Posterior cingulate gyrus (tissue), 11 donors: ENCODE measurements around the gene SRCAP.
A peak's percentile ranks its signal among the peaks of the same experiment; 100 is the strongest.

Experiments used
- DNase-seq, 10 donors: peaks; one replicate each; pipeline versions ENCODE4 v3.0.0 to v3.0.0-alpha.2; 2020 to 2021; ENCODE audit warnings: mixed read lengths in 3 of 10
- intact Hi-C: fragments of 100-400 bp; cut with DNase I; formaldehyde crosslinking; loops from one replicate; pipeline ENCODE4 v1.15.1; 2023

SRCAP gene

DNA sequence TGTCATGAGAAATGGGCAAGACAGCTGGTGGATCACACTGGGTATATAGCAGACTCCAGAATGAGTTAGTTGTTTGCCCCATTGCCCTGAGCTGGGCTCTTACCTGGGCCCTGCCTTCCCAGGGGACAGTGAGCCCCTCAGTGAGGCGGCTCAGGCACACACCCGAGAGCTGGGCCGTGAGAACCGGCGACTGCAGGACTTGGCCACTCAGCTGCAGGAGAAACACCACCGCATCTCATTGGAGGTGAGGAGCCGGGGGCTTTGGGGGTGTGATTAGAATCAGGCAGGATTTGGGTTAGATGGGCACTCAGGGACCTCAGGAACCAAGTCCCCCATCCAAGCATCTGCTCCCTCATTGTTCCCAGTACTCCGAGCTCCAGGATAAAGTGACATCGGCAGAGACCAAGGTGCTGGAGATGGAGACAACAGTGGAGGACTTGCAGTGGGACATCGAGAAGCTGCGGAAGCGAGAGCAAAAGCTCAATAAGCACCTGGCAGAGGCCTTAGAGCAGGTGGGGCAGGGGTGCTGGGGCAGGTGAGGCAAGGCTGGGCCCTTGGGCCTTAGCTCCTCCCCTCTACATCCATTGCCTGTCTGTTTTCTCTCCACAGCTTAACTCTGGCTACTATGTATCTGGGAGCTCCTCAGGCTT lies 66.0 kb downstream of the SRCAP start:
- intact Hi-C loops = loop anchor here (10.0 kb wide), 1 partner anchor 60 kb away; no protein-coding TSS in a partner anchor
- peak in 2 of 10 donors; percentile 49 to 72 for DNase-seq

DNA sequence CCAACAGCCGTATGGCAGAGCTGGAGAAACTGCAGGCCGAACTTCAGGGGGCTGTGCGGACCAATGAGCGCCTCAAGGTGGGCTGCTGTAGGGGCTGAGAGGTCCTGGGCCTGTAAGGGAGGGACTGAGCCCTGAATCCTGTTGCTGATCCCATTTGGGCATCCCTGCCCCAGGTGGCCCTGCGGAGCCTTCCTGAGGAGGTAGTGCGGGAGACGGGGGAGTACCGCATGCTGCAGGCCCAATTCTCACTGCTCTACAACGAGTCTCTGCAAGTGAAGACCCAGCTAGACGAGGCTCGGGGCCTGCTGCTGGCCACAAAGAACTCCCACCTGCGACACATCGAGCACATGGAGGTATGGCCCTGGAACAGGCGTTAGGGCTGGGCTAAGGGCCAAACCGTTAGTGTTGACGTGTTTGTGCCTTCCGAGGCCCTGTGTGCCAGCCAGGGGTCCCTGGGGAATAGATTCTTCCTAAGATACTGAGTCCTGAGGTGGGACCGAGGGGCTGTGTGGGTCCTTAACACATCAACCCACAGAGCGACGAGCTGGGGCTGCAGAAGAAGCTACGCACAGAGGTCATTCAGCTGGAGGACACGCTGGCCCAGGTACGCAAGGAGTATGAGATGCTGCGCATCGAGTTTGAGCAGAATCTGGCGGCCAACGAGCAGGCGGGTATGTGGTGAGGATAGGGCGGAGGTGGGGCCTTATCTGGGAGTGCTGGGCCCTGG lies 67.4 kb downstream of the SRCAP start:
- peak in 3 of 10 donors; percentile 57 to 70 (median 61) for DNase-seq
- intact Hi-C loops = loop anchor here (10.0 kb wide), 1 partner anchor 58 kb away; no protein-coding TSS in a partner anchor

DNA sequence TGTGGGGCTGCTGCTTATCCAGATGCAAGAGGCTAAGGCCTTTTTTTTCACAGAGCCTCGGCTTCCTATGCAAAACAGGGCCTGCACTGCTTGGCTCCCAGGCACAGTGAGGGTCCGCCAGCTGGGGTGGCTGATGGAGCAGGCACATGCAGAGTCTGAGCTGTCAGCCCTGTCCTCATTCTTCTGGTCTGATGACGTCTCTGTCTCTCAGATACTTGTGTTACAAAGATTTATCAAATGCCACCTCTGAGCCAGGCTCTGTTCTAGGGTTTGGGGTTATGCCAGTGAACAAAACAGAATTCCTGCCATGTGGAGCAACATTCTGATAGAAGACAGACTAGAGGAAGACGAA lies 67.9 kb downstream of the SRCAP start:
- DNase-seq = peak in 1 of 10 donors; percentile 38
- intact Hi-C loops = loop anchor here (10.0 kb wide), 1 partner anchor 58 kb away; no protein-coding TSS in a partner anchor

DNA sequence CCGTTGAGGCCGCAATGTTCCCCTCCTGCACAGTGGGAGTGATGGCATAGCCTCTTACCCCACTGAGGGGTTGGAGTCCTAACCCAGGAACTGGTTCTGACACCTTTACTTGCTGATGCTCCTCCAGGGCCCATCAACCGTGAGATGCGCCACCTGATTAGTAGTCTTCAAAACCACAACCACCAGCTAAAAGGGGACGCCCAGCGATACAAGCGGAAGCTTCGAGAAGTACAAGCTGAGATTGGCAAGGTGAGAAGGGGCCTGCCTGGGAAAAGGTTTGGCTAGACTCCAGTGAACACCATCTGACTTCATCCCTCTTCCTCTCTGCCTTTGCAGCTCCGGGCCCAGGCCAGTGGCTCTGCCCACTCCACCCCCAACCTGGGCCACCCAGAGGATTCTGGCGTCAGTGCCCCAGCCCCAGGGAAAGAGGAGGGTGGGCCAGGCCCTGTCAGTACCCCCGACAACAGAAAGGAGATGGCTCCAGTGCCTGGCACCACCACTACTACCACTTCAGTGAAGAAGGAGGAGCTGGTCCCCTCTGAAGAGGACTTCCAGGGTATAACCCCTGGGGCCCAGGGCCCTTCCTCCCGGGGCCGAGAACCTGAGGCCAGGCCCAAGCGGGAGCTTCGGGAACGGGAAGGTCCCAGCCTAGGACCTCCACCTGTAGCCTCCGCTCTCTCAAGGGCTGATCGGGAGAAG lies 68.9 kb downstream of the SRCAP start:
- intact Hi-C loops = loop anchor here (10.0 kb wide), 1 partner anchor 57 kb away; no protein-coding TSS in a partner anchor

DNA sequence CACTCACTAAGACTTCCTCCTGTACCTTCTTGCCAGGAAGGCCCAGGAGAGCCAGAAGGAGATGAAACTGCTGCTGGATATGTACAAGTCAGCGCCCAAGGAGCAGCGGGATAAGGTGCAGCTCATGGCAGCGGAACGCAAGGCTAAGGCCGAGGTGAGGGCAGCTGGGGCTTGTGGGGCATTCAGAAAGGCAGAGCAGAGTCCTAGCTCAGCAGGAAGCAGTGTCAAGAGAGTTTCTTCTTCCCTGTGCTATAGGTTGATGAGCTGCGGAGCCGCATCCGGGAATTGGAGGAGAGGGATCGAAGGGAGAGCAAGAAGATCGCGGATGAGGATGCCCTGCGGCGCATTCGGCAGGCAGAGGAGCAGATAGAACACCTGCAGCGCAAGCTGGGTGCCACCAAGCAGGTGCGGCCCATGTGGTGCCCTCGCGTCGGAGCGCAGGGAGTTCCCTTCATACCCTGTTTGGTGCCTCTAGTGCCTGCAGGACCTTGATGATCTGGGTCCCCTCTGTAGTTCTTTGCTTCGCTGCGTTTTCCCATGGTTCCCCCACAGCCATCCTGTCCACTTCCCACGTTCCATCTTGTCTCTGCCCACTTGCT lies 69.7 kb downstream of the SRCAP start:
- intact Hi-C loops = loop anchor here (10.0 kb wide), 1 partner anchor 56 kb away; no protein-coding TSS in a partner anchor

More for the DNA sequence above, 68.9 kb downstream of the SRCAP start:
- peak in 2 of 10 donors; percentile 38 to 55 for DNase-seq

DNA sequence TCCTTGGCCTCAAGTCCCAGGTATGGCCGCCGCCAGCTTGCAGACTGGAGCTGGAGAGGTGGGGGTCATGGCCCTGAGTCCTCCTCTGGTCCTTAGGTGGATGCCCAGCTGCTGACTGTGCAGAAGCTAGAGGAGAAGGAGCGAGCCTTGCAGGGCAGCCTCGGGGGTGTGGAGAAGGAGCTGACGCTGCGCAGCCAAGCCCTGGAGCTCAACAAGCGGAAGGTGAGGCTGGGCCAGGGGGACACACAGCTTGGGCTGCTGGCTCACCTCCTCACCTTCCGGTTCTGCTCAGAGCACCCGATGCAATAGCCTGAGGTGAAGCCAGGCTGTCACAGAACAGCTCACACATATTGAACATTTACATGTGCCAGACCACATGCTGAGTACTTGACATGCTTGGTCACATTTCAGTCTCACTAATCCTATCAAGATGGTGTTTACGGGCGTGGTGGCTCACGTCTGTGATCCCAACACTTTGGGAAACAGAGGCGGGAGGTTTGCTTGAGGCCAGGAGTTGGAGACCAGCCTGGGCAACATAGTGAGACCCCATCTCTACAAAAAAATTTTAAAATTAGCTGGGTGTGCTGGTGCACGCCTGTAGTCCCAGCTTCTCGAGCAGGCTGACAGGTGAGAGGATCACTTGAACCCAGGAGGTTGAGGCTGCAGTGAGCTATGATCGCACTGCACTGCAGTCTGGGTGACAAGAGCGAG lies 70.6 kb downstream of the SRCAP start:
- intact Hi-C loops = loop anchor here (10.0 kb wide), 1 partner anchor 55 kb away; no protein-coding TSS in a partner anchor
- peak in 3 of 10 donors; percentile 43 to 48 (median 43) for DNase-seq

More for the DNA sequence above, 69.7 kb downstream of the SRCAP start:
- DNase-seq = peak in 4 of 10 donors; percentile 4 to 54 (median 33)

DNA sequence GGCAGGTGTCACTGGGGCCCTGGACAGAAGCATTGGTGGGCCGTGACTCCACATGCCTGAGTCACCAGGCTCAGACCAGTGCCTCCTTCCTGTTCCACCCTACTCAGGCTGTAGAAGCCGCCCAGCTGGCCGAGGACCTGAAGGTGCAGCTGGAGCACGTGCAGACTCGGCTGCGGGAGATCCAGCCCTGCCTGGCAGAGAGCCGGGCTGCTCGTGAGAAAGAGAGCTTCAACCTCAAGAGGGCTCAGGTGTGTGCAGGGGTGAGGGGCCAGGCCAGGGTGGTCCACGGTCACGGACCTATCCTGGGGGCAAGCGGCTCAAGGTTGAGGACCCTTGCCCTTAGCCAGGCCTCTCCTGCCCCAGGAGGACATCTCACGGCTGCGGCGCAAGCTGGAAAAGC lies 72.8 kb downstream of the SRCAP start:
- intact Hi-C loops = no loop called here
- DNase-seq = peak in 2 of 10 donors; percentile 55 to 79

DNA sequence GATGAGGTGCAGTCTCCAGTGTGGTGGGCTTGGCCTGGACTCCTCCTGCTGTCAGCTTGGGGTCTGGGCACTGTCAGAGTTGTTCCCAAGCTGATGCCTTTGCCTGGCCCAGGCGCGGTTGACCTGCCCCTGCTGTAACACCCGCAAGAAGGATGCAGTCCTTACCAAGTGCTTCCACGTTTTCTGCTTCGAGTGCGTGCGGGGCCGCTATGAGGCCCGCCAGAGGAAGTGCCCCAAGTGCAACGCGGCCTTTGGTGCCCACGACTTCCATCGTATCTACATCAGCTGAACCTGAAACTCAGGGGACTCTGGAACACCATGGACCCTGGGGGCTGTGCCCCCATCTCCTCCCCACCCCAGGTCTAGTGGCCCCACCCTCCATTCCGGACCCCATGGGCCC lies 74.9 kb downstream of the SRCAP start:
- intact Hi-C loops = no loop called here

DNA sequence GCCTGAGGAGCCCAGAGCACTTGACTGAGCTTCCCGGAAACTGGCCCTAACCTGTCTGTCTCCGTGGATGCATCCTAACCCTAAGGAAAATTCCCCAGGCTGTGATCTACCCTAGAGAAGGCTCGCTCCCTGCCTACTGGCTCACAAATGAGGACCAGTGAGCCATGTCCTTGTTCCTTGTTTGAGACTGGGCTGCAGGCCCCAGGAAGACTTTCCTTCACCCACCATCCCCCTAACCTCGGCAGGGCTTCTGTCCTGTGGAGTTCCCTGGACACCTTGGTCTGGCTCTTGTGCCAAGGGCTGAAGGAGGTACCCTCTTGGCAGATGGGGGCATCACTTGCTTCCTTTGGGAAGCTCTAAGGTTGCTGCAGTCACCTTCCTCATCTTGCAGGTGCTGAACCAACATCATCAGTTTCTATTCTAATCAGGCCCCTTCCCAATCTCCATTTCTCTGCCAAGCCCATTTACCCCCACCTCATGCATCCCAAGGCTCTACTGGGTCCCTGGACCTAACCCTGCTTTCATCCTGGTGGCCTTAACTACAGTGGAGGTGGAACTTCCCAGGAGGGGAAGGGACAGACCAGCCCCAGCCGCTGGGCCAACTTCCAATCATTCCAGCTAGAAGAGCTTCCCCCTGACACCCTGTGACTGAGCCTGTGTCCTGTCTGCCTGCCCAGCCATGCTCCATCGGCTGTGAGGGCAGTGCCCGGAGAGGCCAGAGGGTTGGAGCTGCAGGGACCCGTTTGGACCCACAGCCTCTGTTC lies 75.6 kb downstream of the SRCAP start:
- peak in 2 of 10 donors; percentile 27 to 71 for DNase-seq
- intact Hi-C loops = no loop called here

More for the DNA sequence above, 74.9 kb downstream of the SRCAP start:
- peak in 1 of 10 donors; percentile 67 for DNase-seq

DNA sequence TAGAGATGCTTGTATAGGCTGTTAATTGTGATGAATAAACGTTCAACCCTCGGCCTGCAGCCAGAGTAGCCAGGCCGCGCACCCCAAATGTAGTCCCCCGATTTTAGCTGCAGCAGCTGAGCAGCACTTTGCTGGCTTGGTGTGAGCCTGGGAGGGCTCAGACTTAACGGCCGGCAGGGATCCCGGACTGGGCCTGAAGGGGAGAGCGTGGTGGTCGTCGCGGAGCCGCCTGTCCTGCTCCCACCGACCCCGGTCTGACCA lies 76.1 kb downstream of the SRCAP start:
- intact Hi-C loops = no loop called here
- DNase-seq = no peak

DNA sequence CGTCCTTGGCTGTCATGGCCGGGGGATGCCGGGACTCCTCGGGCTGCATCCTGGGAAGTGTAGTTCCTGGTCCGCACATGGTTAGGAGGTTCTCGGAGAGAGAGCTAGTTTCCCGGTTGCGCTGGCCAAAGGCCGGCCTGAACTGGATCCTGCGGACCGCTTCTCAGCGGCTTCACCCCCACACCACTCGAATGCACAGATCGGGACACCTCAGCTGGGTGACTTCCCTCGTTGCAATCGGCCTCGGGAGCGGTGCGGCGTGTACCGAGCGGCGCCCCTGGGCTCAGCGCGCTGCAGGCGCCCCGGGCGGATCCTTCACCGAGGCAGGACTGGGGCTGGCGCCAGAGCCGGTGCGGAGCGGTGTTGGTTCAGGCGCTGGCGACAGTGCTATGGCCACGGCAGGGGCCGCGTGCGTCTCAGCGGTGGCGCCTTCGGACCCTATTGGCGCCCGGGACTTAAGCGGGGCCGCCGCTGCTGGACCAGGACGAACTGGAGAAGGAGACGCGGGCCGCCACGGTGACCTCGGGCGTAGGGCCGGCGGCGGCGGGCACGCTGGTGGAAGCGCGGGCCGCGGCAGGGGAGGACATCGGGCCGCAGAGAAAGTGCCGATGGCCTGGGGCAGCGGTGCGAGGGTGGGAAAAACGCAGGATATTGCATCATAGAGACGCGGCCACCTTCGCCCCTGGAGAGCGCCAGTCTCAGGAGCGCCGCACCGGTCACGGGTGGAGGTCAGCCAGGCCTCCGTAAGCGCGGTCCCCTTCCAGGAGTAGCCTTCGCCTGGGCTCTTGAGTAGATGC lies 76.6 kb downstream of the SRCAP start:
- intact Hi-C loops = no loop called here
- DNase-seq = peak; percentile 78 to 98 (median 88)

DNA sequence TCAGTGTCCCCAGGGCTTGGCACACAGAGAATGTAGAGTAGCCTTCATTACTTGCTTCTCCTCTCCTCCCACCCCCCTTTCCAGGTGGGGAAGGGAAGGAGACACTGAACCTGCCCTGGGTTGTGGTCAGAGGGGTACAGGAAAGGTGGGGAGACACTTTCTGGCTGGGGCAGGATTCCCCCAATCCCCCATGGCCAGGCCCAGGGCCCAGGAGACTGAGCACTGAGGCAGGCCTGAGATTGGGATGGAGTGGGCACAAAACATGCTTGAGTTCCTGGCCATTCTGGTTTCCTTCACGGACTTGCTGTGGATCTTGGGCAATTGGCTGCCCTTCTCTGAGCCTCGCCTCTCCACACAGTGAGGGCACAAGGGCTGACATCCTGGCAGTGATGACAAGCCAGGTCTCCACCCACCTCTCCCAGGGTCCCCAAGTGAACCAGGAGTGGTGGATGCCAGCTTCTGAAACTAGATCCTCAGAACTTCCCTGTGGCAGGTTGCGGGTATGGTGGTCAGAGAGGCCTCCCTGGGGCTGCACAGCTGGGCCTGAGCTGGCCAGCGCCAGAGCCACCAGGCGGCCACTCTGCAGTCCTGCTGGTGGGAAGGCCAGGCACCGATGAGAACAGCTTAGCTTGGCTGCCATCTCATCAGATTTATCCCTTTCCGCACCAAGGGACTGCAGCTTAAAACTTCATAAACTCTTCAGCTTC lies 78.8 kb downstream of the SRCAP start:
- peak in 1 of 10 donors; percentile 27 for DNase-seq
- intact Hi-C loops = no loop called here

DNA sequence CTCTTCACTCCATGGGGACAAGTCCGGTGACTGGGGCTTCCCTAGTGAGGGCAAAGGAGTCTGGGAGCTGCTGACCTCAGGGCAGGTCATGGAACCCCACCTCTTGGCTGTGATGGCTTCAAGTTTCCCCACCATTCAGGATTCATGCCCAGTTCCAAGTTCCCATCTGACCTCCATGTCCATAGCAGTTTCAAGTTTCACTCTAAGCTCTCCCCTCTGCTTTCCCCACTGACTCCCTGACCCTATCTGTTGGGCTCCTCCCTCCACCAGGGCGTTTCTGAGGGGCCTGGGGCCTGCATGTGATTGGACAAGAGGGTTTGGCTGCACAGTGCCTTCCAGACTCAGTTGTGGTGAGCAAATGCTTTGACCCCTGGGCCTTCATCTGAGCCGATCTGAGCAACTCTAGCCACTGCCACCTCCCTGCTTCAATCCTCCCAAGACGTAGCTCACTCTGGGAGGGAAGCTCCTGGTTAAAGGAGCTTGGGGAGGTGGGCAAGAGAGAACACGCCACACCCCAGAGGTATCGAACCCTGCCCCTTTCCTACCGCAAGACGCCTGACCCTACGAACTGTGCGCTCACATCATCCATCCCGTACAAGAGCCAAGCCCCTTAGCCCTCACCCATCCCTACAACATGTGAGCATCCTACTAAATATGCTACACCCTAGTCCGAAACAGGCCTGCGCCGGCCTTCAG lies 79.7 kb downstream of the SRCAP start:
- intact Hi-C loops = no loop called here
- DNase-seq = peak in 1 of 10 donors; percentile 47

DNA sequence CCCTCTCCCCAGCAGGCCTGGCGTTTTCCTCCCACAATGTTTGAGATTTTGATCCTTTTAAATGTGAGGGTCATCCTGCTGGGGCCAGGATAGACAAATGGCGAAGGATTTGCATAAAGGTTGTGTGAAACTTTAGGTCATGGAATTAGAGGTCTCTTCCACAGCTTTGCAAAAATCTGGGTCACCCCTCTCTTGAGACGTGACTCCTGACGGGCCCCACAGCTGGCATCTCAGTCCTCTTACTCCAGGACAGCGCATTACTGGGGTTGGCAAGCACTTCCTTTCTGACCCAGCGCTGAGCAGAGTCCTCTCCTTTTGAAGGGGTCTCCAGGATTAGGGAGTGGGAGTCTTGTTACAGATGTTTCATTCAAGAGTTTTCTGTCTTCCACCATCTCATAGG lies 80.6 kb downstream of the SRCAP start:
- intact Hi-C loops = no loop called here

DNA sequence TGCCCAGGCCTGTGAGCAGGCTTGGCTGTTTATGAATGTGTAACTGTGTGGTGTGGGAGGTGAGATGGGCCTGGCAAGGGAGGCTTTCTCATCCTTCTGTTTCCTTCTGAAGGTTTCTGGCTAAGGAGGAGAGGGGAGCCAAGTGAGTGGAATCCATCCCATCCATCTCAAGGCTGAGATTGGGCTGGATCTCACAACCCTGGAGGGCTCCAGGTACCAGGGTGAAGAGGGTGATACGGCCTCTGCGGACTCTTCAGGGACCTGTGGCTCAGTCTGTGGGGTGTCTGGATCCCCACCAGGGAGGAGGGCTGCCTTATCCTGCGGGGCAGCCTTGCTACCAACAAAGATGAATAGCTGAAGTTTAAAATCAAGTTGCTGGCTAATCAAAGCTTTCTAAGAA lies 81.0 kb downstream of the SRCAP start:
- peak in 3 of 10 donors; percentile 28 to 80 (median 38) for DNase-seq
- intact Hi-C loops = no loop called here

More for the DNA sequence above, 80.6 kb downstream of the SRCAP start:
- DNase-seq = peak in 1 of 10 donors; percentile 24

DNA sequence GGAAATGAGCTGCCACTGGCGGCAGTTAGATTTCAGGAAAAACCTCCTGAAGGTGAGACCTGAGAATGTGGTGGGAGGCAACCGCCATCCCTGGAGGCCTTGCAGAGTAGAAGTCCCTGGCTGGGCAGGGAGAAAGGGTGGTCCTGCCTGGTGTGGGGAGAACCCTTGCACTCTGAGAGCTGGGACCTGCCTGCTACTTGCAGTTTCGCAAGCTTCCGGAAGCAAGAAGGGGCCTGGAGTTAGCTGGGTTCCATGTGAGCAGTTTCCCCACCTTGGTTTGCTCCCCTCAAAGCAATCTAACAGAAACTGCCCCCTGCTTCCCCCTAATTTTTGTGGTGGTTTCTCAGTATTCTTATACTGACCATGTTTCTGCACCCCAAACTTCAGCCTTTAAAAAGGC lies 81.6 kb downstream of the SRCAP start:
- DNase-seq = no peak
- intact Hi-C loops = no loop called here
